Astrocyte (in vitro differentiated cells and primary cell): Measurements from ENCODE around the gene IL3RA.

Source experiments
- EZH2 ChIP-seq: IDR thresholded peaks from 2 replicates; pipeline ENCODE4 v1.6.1; 2012; ENCODE audit warnings: mild to moderate bottlenecking, low read length, inconsistent platforms; ENCODE audit not compliant: insufficient read depth
- TF ChIP-seq, protein P1 (sequence below): IDR thresholded peaks from 2 replicates; pipeline ENCODE4 v1.5.1; 2011; ENCODE audit warnings: low read depth, mild to moderate bottlenecking, inconsistent platforms, low read length, moderate library complexity; ENCODE audit not compliant: insufficient read depth

DNA sequence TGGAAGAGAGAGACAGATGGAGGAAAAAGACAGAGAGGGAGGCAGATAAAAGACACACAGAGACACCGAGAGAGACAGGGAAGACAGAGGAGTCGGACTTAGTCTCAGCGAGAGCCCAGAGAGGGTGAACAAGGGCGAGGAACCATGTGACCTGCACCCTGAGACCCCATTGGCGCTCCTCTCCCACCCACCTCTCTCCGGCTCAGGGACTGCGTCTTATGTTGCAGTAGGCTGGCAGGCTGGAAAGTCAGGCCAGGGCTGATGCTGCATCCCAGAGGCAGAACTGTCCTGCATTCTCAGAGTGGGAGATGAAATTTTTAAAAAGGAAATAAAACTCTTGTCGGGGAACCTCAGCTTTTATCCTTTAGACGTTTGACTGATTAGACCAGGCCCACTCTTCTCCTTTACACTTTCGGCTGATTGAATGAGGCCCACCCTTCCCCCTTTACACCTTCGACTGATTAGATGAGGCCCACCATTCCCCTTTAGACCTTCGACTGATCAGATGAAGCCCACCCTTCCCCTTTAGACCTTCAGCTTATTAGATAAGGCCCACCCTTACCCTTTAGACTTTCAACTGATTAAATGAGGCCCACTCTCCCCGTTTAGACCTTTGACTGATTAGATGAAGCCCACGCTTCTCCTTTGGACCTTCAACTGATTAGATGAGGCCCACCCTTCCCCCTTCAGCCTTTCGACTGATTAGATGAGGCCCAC is 29.5 kb upstream of the IL3RA start:
- TF ChIP-seq, protein P1, sequence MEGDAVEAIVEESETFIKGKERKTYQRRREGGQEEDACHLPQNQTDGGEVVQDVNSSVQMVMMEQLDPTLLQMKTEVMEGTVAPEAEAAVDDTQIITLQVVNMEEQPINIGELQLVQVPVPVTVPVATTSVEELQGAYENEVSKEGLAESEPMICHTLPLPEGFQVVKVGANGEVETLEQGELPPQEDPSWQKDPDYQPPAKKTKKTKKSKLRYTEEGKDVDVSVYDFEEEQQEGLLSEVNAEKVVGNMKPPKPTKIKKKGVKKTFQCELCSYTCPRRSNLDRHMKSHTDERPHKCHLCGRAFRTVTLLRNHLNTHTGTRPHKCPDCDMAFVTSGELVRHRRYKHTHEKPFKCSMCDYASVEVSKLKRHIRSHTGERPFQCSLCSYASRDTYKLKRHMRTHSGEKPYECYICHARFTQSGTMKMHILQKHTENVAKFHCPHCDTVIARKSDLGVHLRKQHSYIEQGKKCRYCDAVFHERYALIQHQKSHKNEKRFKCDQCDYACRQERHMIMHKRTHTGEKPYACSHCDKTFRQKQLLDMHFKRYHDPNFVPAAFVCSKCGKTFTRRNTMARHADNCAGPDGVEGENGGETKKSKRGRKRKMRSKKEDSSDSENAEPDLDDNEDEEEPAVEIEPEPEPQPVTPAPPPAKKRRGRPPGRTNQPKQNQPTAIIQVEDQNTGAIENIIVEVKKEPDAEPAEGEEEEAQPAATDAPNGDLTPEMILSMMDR = no peak
- no peak for TF ChIP-seq EZH2
